LoVo (cell line): ENCODE measurements around the gene LSM12.
"Not testable (repeated sequence)": the region's sequence is repeated elsewhere in the genome, so short reads cannot be mapped to it uniquely, and the experiment has no call there.

ENCODE experiments used
- DNase-seq: peaks from one replicate; pipeline ENCODE4 v3.0.0-alpha.2; 2016; ENCODE audit warnings: low spot score

Gene LSM12

GRCh38 chr17:44076716-44077594 lies 10.5 kb upstream of the LSM12 start:
- DNase-seq = no peak

GRCh38 chr17:44075598-44076293 lies 9.3 kb upstream of the LSM12 start:
- no peak for DNase-seq

- DNase-seq = no peak
Observed at GRCh38 chr17:44074911-44075285, 8.4 kb upstream of the LSM12 start.

DNA sequence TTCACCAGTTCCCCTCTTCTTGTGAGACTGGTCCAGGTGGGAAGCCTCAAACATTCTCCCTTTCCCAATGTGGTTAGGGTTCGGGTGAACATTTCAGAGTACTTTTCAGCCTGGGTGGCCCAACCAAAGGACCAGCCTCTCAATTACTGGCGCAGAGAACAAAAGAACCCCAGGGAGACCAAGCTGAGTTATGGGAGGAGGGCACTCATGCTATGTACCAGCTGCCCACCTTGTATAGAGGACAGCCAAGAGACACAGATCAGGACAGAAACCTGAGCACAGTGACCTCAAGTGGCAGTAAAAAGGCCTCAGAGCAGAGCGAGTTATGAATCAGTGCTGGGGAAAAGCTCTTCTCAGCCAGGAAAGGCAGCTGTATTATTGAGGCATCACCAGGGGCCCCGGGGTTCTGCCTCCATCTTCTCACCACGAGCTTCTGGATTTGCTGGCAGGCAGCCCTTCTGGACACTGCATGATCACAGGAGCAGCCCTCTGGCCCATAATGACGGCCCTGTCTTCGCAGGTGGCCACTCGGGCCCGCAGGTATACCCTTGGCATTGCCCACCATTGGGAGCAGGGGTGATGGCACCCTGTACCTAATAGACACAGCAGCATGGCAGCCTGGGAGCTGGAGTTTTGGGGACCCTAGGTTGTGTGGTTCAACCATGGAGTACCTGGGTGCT lies 7.9 kb upstream of the LSM12 start:
- no peak for DNase-seq

DNA sequence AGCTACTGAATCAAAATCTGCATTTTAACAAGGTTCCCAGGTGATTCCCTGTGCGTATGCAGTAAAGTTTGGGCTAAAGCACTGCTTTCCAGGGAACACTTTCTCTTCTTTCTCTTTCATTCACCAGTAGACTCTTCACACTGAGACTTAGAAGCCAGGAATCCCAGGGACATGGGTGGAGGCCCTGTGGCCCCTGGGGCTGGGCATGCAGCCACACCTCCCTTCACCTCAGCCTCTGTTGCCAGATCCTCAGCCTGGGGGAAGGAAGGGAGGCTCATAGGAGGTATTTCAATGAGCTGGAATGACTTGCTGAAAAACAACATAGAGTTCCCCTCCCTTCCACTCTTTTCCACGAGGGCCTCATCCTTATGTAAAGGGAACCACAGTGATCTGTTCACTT lies 5.3 kb upstream of the LSM12 start:
- DNase-seq = peak; percentile 49

DNA sequence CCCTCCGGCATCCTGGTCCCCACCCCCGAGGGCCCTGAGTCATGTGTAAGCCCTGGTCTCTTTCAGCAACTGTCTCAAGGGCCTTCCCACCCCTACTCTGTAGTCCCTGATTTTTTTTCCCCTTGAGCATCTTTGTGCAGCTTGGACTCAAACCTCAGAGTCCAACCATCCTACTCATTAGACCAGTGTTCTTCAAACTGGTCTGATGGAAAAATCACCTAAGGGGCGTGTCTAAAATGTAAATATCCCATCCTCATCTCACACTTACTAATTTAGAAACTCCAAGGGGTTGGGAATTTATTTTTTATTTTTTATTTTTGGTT lies 4.7 kb upstream of the LSM12 start:
- no peak for DNase-seq

DNA sequence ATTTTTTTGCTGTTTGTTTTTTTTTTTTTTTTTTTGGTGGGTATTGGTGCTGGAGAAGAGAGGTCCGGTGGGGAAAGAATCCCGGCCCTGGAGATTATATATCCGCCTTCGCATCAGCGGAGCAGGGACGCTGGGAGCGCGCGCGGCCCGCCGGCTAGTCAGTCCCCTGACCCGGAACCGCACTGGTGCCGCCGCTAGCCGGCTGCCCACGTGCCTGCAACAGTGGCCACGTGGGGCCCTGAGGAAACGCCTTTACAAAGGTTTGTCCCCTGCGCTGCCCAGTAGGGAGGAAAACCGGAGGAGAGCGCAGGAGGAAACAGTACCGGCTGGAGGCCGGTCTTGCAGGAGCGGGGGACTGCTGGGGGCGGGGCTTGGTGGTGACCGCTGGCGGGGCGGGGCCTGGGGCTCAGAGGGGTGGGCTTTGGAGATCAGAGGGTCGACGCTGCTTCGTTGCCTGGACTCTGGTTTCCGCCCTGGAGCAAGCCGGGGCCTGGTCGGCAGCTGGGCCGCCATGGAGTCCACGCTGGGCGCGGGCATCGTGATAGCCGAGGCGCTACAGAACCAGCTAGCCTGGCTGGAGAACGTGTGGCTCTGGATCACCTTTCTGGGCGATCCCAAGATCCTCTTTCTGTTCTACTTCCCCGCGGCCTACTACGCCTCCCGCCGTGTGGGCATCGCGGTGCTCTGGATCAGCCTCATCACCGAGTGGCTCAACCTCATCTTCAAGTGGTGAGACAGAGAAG lies 4.2 kb upstream of the LSM12 start, which contains the start of gene G6PC3:
Gene G6PC3, plus strand, starts transcription at position 281 of the 743 bp plus-strand sequence. Its CDS starts 231 bp downstream, at position 512.
- peak; percentile 95 for DNase-seq

DNA sequence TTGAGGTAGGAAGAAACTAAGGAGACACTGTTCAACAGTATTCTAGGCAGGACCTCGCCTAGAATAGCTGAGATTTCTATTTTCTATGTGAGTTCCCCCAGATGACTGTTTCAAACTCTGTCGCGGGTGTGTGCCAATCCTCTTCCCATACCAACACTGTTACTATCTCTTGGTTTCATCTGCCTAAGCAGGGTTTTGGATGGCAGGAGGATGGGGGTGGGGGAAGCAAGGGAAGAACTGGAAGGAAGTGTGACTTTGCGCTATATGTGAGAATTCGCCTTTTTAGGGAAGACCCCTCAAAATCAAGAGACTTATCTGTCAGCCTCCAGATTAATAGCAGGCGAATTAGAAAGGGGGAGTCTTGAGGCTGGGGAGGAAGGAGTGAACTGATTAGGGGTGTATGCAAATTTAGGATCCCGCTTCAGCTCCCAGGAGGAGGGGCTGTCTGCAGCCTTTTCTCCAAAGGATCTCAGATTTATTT lies 3.5 kb upstream of the LSM12 start:
- DNase-seq = peak; percentile 24

- DNase-seq = no peak
Observed at GRCh38 chr17:44067545-44067940, 1.1 kb upstream of the LSM12 start.

DNA sequence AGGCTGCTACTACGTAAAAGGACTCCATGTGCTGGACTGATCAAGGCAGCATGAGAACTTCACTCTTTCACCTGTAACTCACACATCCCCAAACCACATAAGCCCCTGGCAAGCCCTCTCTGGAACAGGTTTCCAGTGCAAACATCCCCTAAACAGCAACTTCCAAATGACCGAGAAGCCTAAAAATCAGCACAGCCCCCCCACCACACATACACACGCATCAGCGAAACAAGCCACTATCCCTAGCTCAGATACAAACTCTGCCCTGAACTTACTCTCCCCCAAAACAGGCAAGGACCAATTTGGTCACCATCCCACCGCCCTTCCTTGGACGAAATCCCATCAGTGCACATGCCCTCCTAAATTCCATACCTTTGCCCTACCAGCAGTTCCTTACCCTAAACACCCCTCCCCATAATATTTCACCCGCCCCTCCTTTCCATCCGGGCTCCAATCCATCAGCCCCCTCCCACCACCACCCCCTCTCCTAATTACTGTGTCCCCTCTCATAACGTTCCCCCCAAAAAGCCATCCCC lies 735 bp downstream of the LSM12 start:
- no peak for DNase-seq

- no peak for DNase-seq
Observed at GRCh38 chr17:44063704-44064639, 2.5 kb downstream of the LSM12 start.

GRCh38 chr17:44062871-44063270 lies 3.6 kb downstream of the LSM12 start:
- DNase-seq = no peak

- DNase-seq = no peak
Observed at GRCh38 chr17:44061446-44061845, 5.0 kb downstream of the LSM12 start.

DNA sequence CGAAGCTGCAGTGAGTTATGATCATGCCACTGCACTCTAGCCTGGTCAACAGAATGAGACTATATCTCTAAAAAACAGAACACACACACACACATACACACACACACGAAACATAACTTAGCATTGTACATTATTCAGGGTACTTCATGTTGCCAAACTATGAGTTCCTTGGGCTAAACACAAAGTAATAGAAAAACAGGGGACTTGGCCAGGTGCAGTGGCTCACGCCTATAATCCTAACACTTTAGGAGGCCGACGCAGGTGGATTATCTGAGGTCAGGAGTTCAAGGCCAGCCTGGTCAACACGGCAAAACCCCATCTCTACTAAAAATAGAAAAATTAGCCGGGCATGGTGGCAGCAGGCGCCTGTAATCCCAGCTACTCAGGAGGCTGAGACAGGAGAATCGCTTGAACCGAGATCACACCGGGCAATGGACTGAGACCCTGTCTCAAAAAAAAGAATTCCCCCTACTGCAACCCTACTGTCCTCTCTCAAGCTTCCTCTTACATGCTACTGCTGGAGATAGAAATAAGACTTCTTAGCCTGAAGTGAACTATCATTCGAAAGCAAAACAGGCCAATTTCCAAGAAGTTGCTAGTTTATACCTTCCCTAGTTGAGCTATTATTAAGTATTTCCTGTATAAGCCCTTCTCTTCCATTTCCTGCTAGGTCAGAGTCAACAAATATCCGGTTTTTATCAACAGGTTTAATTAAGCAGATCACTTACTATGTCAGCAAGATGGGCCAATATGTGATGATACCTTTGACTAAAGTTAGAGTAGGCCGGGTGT lies 7.2 kb downstream of the LSM12 start:
- DNase-seq = no peak

DNA sequence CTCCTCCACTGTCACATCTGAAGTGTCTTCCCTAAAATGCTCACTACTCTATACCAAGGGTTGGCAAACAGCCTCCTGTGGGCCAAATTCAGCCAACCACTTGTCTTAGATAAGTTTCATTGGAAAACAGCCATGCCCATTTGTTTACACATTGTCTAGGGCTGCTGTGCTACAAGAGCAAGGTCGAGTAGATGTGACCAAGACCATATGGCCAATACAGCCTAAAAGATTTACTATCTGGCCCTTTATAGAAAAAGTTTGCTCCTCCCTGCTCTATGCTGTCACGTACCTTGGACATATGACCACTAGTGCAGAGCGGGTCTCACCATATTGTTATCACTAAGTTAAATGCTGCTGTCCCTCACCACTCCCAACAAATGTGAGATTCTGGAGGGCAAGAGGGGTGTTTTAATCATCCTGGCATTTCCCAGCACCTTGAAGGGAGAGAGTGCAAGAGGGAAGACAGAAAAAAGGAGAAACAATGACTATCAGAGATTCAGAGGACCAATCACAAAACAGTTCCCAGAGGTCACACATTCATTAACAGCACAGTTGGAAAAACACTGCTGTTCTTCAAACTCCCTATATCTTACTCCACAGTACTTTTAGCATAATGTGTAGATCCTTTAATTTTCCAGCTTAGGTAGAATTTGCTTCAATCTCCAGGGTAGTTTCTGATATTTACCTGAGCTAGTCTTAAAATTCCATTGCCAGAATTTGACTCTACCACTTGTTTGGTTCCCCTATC lies 13.2 kb downstream of the LSM12 start:
- no peak for DNase-seq

- DNase-seq = no peak
Observed at GRCh38 chr17:44049294-44050060, 17.0 kb downstream of the LSM12 start.

GRCh38 chr17:44046893-44047292 lies 19.6 kb downstream of the LSM12 start:
- not testable (repeated sequence) for DNase-seq

DNA sequence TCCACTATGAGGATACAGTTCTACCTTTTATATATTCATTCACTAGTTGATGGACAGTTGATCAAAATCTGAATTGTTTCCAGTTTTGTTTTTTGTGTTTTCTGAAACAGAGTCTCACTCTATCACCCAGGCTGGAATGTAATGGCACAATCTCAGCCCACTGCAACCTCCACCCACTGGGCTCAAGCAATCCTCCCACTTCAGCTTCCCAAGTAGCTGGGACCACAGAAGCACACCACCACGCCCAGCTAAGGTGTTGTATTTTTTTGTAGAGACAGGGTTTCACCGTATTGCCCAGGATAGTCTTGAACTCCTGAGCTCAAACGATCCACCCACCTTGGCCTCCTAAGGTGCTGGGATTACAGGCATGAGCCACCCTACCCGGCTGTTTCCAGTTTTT lies 21.0 kb downstream of the LSM12 start:
- DNase-seq = no peak
